Fibroblast of skin of left biceps (primary cell): ENCODE results near the gene CNTRL.
"Not testable (repeated sequence)": the region's sequence is repeated elsewhere in the genome, so short reads cannot be mapped to it uniquely, and the experiment has no call there.

ENCODE experiments used
- DNase-seq, 2 experiments: peaks; one replicate each; pipeline ENCODE4 v3.0.0-alpha.2; 2013; ENCODE audit warnings: low read depth in 2 of 2

The CNTRL gene

GRCh38 chr9:121133104-121133816 lies 58.5 kb downstream of the CNTRL start:
- DNase-seq, result no peak

GRCh38 chr9:121135642-121136041 lies 60.9 kb downstream of the CNTRL start:
- DNase-seq, result no peak

GRCh38 chr9:121138561-121138960 lies 63.8 kb downstream of the CNTRL start:
- no peak for DNase-seq

GRCh38 chr9:121138973-121139372 lies 64.2 kb downstream of the CNTRL start:
- no peak for DNase-seq

- no peak for DNase-seq
These were observed 65.4 kb downstream of the CNTRL start for GRCh38 chr9:121140162-121140561.

GRCh38 chr9:121141306-121141705 lies 66.6 kb downstream of the CNTRL start:
- DNase-seq, result no peak

- DNase-seq, result no peak
These were observed 67.0 kb downstream of the CNTRL start for GRCh38 chr9:121141706-121142105.

- DNase-seq, result no peak
These were observed 69.0 kb downstream of the CNTRL start for GRCh38 chr9:121143771-121144170.

GRCh38 chr9:121144482-121144881 lies 69.7 kb downstream of the CNTRL start:
- DNase-seq, result no peak

- DNase-seq, result no peak
These were observed 75.4 kb downstream of the CNTRL start for GRCh38 chr9:121150188-121150587.

GRCh38 chr9:121153642-121154041 lies 78.9 kb downstream of the CNTRL start:
- DNase-seq, result no peak

GRCh38 chr9:121154782-121155181 lies 80.0 kb downstream of the CNTRL start:
- DNase-seq, result no peak

- peak; percentile 90 to 92 for DNase-seq
These were observed 81.5 kb downstream of the CNTRL start for GRCh38 chr9:121156263-121156731.

- DNase-seq, result no peak
These were observed 83.2 kb downstream of the CNTRL start for GRCh38 chr9:121157939-121158338.

GRCh38 chr9:121160025-121160424 lies 85.3 kb downstream of the CNTRL start:
- no peak for DNase-seq

- DNase-seq, result no peak
These were observed 93.3 kb downstream of the CNTRL start for GRCh38 chr9:121168052-121168451.

- DNase-seq, result no peak
These were observed 94.4 kb downstream of the CNTRL start for GRCh38 chr9:121169094-121169601.

- DNase-seq, result no peak
These were observed 96.5 kb downstream of the CNTRL start for GRCh38 chr9:121171236-121171635.

- DNase-seq, result no peak
These were observed 98.2 kb downstream of the CNTRL start for GRCh38 chr9:121172726-121173487.

- no peak for DNase-seq
These were observed 98.7 kb downstream of the CNTRL start for GRCh38 chr9:121173501-121173900.

- no peak for DNase-seq
These were observed 104.1 kb downstream of the CNTRL start for GRCh38 chr9:121178676-121179372.

- DNase-seq, result not testable (repeated sequence)
These were observed 104.6 kb downstream of the CNTRL start for GRCh38 chr9:121179373-121179721.
